H1 (cell line): ENCODE data around the gene HDLBP.

Source experiments
- EZH2 ChIP-seq: fragments of 200-600 bp; sonication (generic); IDR thresholded peaks from 2 replicates; pipeline ENCODE4 v1.7.1; 2012; ENCODE audit warnings: low read depth, mild to moderate bottlenecking, moderate library complexity, low read length, inconsistent platforms; ENCODE audit not compliant: severe bottlenecking
- POLR2A ChIP-seq, 2 experiments: IDR thresholded peaks; 1 replicate in 1 of 2; 2 replicates in 1 of 2; pipeline ENCODE4 v1.6.1; 2011; ENCODE audit warnings: low read depth in 2 of 2, low read length in 2 of 2, mild to moderate bottlenecking in 2 of 2; ENCODE audit errors: control extremely low read depth in 1 of 2

DNA sequence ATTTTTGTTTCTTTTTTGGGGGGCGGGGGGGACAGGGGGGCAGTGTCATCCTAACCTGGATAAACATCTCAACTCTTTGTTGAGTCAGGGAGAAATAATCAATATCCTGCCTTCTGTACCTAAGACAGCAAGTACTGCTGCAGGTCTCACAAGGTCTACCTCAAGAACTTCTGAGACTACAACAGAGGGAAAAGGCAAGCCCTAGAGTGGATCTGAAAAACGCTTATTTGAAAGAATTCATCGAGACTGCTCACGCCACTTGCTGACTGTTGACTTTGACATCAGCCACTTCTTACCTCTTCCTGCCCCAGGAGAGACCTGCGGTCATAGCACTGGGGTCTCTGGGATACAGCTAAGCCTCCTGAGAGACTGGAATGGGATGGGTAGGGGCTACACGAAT is 8.4 kb downstream of the HDLBP start:
- TF ChIP-seq EZH2 (no peak), POLR2A (IDR thresholded peaks at IDR 0.05; ENCODE audit: control extremely low read depth in 1 of 2, low read depth in 2 of 2, low read length in 2 of 2) (no peak)
